Smooth muscle cell (in vitro differentiated cells): ENCODE results near the gene RAB32. TPM values are rescaled to one million over a fixed set of nuclear protein-coding genes. Genes with fewer than 3 reads are reported as not detected.

Experiments
- DNase-seq: peaks from one replicate; lab custom pipeline; 2025; ENCODE audit not compliant: unreplicated experiment; lab: John Stamatoyannopoulos, UW
- H2AFZ ChIP-seq: fragments of 200-600 bp; sonication (generic); 2 replicates; pipeline ENCODE4 v1.6.0; 2016; ENCODE audit warnings: antibody characterized with exemption, low read depth, mild to moderate bottlenecking
- H3F3A ChIP-seq: fragments of 200-600 bp; sonication (generic); 2 replicates; pipeline ENCODE4 v1.6.0; 2017; ENCODE audit warnings: antibody characterized with exemption, low read depth
- H3K27ac ChIP-seq: fragments of 200-600 bp; sonication (generic); 2 replicates; pipeline ENCODE4 v1.5.1; 2016; ENCODE audit warnings: low read depth, mild to moderate bottlenecking
- H3K27me3 ChIP-seq: fragments of 200-600 bp; sonication (generic); 2 replicates; pipeline ENCODE4 v1.6.1; 2016; ENCODE audit warnings: low read depth, mild to moderate bottlenecking
- H3K36me3 ChIP-seq: fragments of 200-600 bp; sonication (generic); 2 replicates; pipeline ENCODE4 v1.5.1; 2016; ENCODE audit warnings: low read depth
- H3K4me1 ChIP-seq: fragments of 200-600 bp; sonication (generic); 2 replicates; pipeline ENCODE4 v1.5.1; 2016; ENCODE audit warnings: low read depth
- H3K4me2 ChIP-seq: fragments of 200-600 bp; sonication (generic); 2 replicates; pipeline ENCODE4 v1.6.0; 2016; ENCODE audit warnings: mild to moderate bottlenecking
- H3K4me3 ChIP-seq: fragments of 200-600 bp; sonication (generic); 2 replicates; pipeline ENCODE4 v1.5.1; 2016; ENCODE audit warnings: mild to moderate bottlenecking
- H3K79me2 ChIP-seq: fragments of 200-600 bp; sonication (generic); 2 replicates; pipeline ENCODE4 v1.6.0; 2016; ENCODE audit warnings: low read depth, mild to moderate bottlenecking
- H3K9ac ChIP-seq: fragments of 200-600 bp; sonication (generic); 2 replicates; pipeline ENCODE4 v1.6.0; 2016; ENCODE audit warnings: low read depth
- H3K9me3 ChIP-seq: fragments of 200-600 bp; sonication (generic); replicated peaks from 2 replicates; pipeline ENCODE4 v1.5.1; 2016; ENCODE audit warnings: low read depth
- H4K20me1 ChIP-seq: fragments of 200-600 bp; sonication (generic); 2 replicates; pipeline ENCODE4 v1.6.0; 2016; ENCODE audit warnings: low read depth
- CTCF ChIP-seq: fragments of 200-600 bp; sonication (generic); IDR thresholded peaks from 2 replicates; pipeline ENCODE4 v1.5.1; 2017; ENCODE audit warnings: borderline replicate concordance, mild to moderate bottlenecking, antibody characterized with exemption; ENCODE audit not compliant: insufficient read depth, poor library complexity, severe bottlenecking
- WGBS: methylation state at CpG from one replicate; pipeline ENCODE4 v1.1.7; 2016; ENCODE audit warnings: low lambda C conversion rate; 5-methylcytosine and 5-hydroxymethylcytosine counted together
- polyA plus RNA-seq: library from polyadenylated mRNA; unstranded; fragments of >200 nt; fragmentation: Nextera tagmentation; extraction: Ambion mirVana; gene quantifications from 2 replicates; pipeline ENCODE4 v1.2.1, GENCODE V29; 2016
- total RNA-seq: library from RNA; depleted of rRNA; stranded (reverse); fragments of >200 nt; gene quantifications from 2 replicates; pipeline ENCODE4 v1.2.3, GENCODE V29; 2014

RAB32 gene
- total RNA-seq (154 and 161 TPM in 2 replicates), polyA plus RNA-seq (226 and 316 TPM in 2 replicates)

GRCh38 chr6:146543211-146543939 lies at the start of gene RAB32:
RAB32 (plus strand) TSS chr6:146543833; CDS start chr6:146543872, 39 bp downstream.
- no peaks in the 10 kb centered on the region for H3F3A ChIP-seq
- peak within 1 kb of the TSS; percentile 95 for H3K4me3 ChIP-seq
- peaks cover 12% of the 10 kb centered on the region for H3K4me1 ChIP-seq
- H3K27ac ChIP-seq: peak within 1 kb of the TSS; percentile 96
- 4% methylated on average over 61 of the region's 86 CpGs for WGBS
- H3K4me2 ChIP-seq: peak within 1 kb of the TSS; percentile 88
- no peaks in the 10 kb centered on the region for H3K9me3 ChIP-seq
- peak; percentile 73 for DNase-seq
- peak; percentile 87 for TF ChIP-seq CTCF
- H3K27me3 ChIP-seq: no peaks in the 10 kb centered on the region
- H2AFZ ChIP-seq: peak within 1 kb of the TSS; percentile 78
- no peaks in the 10 kb centered on the region for H3K36me3 ChIP-seq
- H3K9ac ChIP-seq: peak within 1 kb of the TSS; percentile 91
- peaks cover 16% of the 10 kb centered on the region for H4K20me1 ChIP-seq
- peaks cover 35% of the 10 kb centered on the region for H3K79me2 ChIP-seq

- H3K9me3 ChIP-seq: no peaks in the 10 kb centered on the region
- no peaks in the 10 kb centered on the region for H3K27me3 ChIP-seq
- 84% methylated on average over 4 of the region's 4 CpGs for WGBS
- no peak overlapping the region for H3K4me2 ChIP-seq
- no peaks in the 10 kb centered on the region for H4K20me1 ChIP-seq
- H3K36me3 ChIP-seq: no peaks in the 10 kb centered on the region
- H3K27ac ChIP-seq: no peak overlapping the region
- no peak for TF ChIP-seq CTCF
- H3K4me3 ChIP-seq: no peak overlapping the region
- H3F3A ChIP-seq: no peaks in the 10 kb centered on the region
- no peaks in the 10 kb centered on the region for H3K4me1 ChIP-seq
- H2AFZ ChIP-seq: no peak overlapping the region
- H3K9ac ChIP-seq: no peak overlapping the region
- H3K79me2 ChIP-seq: no peaks in the 10 kb centered on the region
- no peak for DNase-seq
These were observed 45.3 kb upstream of the RAB32 start for GRCh38 chr6:146498309-146498708.

- DNase-seq: no peak
- WGBS: 86% methylated on average over 1 of the region's 1 CpG
- no peaks in the 10 kb centered on the region for H3K9me3 ChIP-seq
- H3K27ac ChIP-seq: no peak overlapping the region
- H3F3A ChIP-seq: no peaks in the 10 kb centered on the region
- peaks cover 9% of the 10 kb centered on the region for H3K27me3 ChIP-seq
- no peak overlapping the region for H2AFZ ChIP-seq
- H3K4me3 ChIP-seq: no peak overlapping the region
- H3K36me3 ChIP-seq: no peaks in the 10 kb centered on the region
- no peak for TF ChIP-seq CTCF
- H3K9ac ChIP-seq: no peak overlapping the region
- H3K4me2 ChIP-seq: no peak overlapping the region
- no peaks in the 10 kb centered on the region for H3K4me1 ChIP-seq
- H3K79me2 ChIP-seq: no peaks in the 10 kb centered on the region
- no peaks in the 10 kb centered on the region for H4K20me1 ChIP-seq
These were observed 40.5 kb upstream of the RAB32 start for GRCh38 chr6:146503096-146503495.

GRCh38 chr6:146515212-146515611 lies 28.4 kb upstream of the RAB32 start:
- no peak overlapping the region for H3K27ac ChIP-seq
- H3K9ac ChIP-seq: no peak overlapping the region
- no peaks in the 10 kb centered on the region for H3F3A ChIP-seq

More at GRCh38 chr6:146515212-146515611, 28.4 kb upstream of the RAB32 start:
- no peak overlapping the region for H2AFZ ChIP-seq
- H3K27me3 ChIP-seq: peaks cover 6% of the 10 kb centered on the region
- H3K79me2 ChIP-seq: no peaks in the 10 kb centered on the region
- H3K9me3 ChIP-seq: no peaks in the 10 kb centered on the region
- no peak overlapping the region for H3K4me3 ChIP-seq
- TF ChIP-seq CTCF: no peak
- no peaks in the 10 kb centered on the region for H4K20me1 ChIP-seq
- no peak for DNase-seq
- no peak overlapping the region for H3K4me2 ChIP-seq
- no peaks in the 10 kb centered on the region for H3K4me1 ChIP-seq
- 91% methylated on average over 7 of the region's 7 CpGs for WGBS
- H3K36me3 ChIP-seq: no peaks in the 10 kb centered on the region
